ENCODE data around the gene ARSH. TPM values are rescaled to one million over a fixed set of nuclear protein-coding genes. Genes with fewer than 3 reads are reported as not detected.

The ARSH gene
- total RNA-seq, 2 donors from 2014 or later: not detected

DNA sequence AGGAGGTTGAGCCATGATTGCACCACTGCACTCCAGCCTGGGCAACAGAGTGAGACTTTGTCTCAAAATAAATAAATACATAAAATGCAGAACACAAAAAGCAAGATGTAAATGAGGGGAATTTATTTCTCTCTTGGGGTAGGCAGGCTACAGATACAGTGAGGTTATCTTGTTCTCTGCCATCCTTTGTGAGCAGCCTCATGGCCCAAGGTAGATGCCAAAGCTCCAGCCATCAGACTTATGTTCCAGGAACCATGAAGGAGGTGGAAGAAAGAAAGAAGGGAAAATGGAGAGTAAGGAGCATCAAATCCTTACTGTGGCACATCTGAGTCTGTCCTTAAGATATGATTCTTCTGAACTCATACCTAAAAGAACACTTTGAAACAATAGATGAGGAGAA lies 11.1 kb downstream of the ARSH start:
- H3K27me3 ChIP-seq: no peaks in the 10 kb centered on the region
- TF ChIP-seq, protein P1, sequence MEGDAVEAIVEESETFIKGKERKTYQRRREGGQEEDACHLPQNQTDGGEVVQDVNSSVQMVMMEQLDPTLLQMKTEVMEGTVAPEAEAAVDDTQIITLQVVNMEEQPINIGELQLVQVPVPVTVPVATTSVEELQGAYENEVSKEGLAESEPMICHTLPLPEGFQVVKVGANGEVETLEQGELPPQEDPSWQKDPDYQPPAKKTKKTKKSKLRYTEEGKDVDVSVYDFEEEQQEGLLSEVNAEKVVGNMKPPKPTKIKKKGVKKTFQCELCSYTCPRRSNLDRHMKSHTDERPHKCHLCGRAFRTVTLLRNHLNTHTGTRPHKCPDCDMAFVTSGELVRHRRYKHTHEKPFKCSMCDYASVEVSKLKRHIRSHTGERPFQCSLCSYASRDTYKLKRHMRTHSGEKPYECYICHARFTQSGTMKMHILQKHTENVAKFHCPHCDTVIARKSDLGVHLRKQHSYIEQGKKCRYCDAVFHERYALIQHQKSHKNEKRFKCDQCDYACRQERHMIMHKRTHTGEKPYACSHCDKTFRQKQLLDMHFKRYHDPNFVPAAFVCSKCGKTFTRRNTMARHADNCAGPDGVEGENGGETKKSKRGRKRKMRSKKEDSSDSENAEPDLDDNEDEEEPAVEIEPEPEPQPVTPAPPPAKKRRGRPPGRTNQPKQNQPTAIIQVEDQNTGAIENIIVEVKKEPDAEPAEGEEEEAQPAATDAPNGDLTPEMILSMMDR (IDR thresholded peaks at IDR 0.05): no peak
- no peak overlapping the region for H3K27ac ChIP-seq
- no peak overlapping the region for H3K4me3 ChIP-seq
- H3K4me1 ChIP-seq: no peaks in the 10 kb centered on the region
- DNase-seq (ENCODE audit: low spot score): no peak
- no peaks in the 10 kb centered on the region for H3K36me3 ChIP-seq
- peaks cover 0 to 5% of the 10 kb centered on the region in 2 donors for H3K9me3 ChIP-seq

DNA sequence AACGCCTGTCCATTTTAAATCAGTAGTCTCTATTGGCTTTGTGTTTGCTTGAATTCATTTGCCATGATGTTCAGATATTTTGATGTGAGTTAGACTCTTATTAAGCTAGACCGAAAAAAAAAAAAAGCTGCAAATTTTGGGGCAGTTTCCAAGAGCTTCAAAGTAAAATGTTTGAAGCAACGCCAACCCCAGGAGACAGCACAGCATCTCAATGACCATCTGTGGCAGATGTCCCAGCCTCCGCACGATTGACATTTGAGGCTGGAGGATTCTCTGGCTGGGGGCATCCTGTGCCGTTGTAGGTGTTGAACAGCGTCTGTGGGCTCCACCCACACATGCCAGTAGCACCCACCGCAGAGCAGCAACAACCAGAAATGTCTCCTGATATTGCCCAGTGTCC lies 17.8 kb downstream of the ARSH start:
- H3K27me3 ChIP-seq: no peaks in the 10 kb centered on the region
- TF ChIP-seq, protein P1 (IDR thresholded peaks at IDR 0.05): no peak
- no peaks in the 10 kb centered on the region for H3K36me3 ChIP-seq
- H3K4me3 ChIP-seq: no peak overlapping the region
- H3K4me1 ChIP-seq: no peaks in the 10 kb centered on the region
- no peak for DNase-seq (ENCODE audit: low spot score)
- H3K9me3 ChIP-seq: no peaks in the 10 kb centered on the region
- no peak overlapping the region for H3K27ac ChIP-seq

DNA sequence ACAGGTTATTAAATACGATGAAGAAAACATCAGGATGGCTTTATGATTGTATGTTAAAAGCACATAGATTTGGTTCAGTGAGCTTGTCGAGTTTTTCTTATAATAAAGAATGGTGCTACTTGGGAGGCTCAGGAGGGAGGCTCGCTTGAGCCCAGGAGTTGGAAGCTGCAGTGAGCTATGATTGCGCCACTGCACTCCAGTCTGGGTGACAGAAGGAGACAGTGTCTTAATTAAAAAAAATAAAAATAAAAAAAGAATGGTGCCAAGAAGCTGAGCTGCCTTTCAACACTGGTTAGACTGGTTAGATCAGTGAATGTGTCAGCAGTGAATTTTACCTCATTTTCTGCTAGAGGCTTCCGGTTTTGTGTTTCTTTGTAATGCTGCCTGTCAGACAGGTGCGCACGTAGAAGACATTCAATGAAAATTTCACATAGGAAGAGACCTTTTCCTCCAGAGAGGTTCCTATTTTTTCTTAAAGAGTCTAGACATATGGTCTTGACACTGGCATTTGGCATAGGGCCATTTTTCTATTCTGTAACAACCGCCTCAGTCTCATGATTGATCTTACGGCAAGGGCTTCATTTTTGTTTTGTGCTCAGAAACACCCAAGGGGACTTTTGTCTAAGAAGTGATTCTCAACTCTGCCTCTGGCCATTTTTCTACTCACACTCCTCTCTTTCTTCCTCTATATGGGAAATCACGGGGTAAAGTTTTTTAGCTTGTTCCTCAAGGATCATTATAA lies 19.9 kb downstream of the ARSH start:
- no peaks in the 10 kb centered on the region for H3K27me3 ChIP-seq
- H3K36me3 ChIP-seq: no peaks in the 10 kb centered on the region
- no peaks in the 10 kb centered on the region for H3K9me3 ChIP-seq
- H3K4me1 ChIP-seq: no peaks in the 10 kb centered on the region
- DNase-seq (ENCODE audit: low spot score): no peak
- no peak overlapping the region for H3K27ac ChIP-seq
- H3K4me3 ChIP-seq: no peak overlapping the region
- TF ChIP-seq, protein P1 (IDR thresholded peaks at IDR 0.05): no peak

DNA sequence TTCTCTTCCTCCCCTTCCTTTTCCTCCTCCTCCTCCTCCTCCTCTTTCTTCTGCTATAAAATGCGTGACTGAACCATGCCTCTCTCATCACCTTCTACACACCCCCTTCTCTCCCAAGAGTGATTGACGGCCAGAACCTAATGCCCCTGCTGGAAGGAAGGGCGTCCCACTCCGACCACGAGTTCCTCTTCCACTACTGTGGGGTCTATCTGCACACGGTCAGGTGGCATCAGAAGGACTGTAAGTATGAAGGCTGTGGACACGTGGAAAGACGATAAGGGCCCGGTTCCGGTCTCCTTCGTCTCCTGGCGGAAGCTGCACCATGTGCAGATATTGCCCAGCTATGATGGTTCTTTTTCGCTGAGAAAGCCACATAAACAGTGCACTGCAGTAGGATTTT lies 22.8 kb downstream of the ARSH start:
- Histone ChIP-seq H3K27me3 (no peaks in the 10 kb centered on the region), H3K4me3 (no peak overlapping the region), H3K27ac (no peak overlapping the region), H3K9me3 (no peaks in the 10 kb centered on the region), H3K36me3 (no peaks in the 10 kb centered on the region), H3K4me1 (no peaks in the 10 kb centered on the region)
- TF ChIP-seq, protein P1 (IDR thresholded peaks at IDR 0.05): no peak
- DNase-seq (ENCODE audit: low spot score): no peak

DNA sequence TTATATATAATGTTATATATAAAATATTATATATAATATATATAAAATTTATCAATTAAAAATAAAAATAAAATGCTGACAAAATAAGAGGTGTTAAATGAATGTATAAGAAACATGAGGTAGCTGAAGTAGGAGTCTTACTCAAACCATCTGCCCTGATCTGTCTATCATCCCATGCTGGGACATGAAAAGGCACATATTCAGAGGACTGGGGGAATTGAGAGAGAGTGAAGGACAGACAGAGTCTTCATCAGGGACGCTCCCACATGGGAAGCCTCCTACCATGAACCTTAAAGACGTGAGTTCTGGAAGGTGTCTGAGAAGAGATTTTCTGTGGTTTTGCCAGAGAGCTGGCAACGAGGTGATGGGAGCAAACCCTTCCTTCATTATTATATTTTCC lies 30.9 kb downstream of the ARSH start:
- Histone ChIP-seq H3K36me3 (no peaks in the 10 kb centered on the region), H3K27ac (no peak overlapping the region), H3K4me3 (no peak overlapping the region), H3K27me3 (no peaks in the 10 kb centered on the region), H3K4me1 (no peaks in the 10 kb centered on the region), H3K9me3 (no peaks in the 10 kb centered on the region)
- DNase-seq (ENCODE audit: low spot score): no peak
- TF ChIP-seq, protein P1 (IDR thresholded peaks at IDR 0.05): no peak

DNA sequence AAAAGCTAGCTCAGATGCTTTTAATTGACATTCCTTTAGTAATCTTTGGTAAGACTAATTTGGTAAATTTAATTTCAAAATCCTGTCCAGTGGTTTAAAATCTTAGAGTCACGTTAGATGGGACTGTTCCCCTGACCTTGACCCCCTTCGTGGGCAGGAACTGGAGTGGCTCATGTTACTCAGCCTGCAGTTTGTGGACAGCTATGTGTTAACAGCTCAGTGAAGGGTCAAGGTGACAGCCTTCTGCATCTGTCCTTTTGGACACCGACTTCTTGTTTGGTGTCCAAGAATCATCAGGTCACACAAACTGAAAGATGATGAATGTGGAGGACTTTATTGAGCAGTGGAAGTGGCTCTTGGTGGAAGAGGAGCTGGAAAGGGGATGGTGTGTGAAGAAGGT lies 37.9 kb downstream of the ARSH start:
- no peaks in the 10 kb centered on the region for H3K27me3 ChIP-seq
- H3K4me3 ChIP-seq: no peak overlapping the region
- TF ChIP-seq, protein P1 (IDR thresholded peaks at IDR 0.05): no peak
- no peaks in the 10 kb centered on the region for H3K36me3 ChIP-seq
- no peak for DNase-seq (ENCODE audit: low spot score)
- H3K27ac ChIP-seq: no peak overlapping the region
- no peaks in the 10 kb centered on the region for H3K4me1 ChIP-seq
- no peaks in the 10 kb centered on the region for H3K9me3 ChIP-seq

Measured in right atrium auricular region (tissue), 2 donors.